ENCODE data around the gene JAGN1.

- TF ChIP-seq CTCF (IDR thresholded peaks at IDR 0.05): no peak
- TF ChIP-seq POLR2A (IDR thresholded peaks at IDR 0.05): no peak
These were observed 737 bp downstream of the JAGN1 start for GRCh38 chr3:9891072-9891622.
